ENCODE results near the gene COX6A1.

COX6A1 gene

GRCh38 chr12:120437735-120438494 lies at the start of gene COX6A1:
COX6A1 (plus strand) TSS chr12:120438113; CDS start chr12:120438127, 14 bp downstream.
- peak within 1 kb of the TSS; percentile 70 for H3K27ac ChIP-seq (ENCODE audit: low read depth, low read length)
- TF ChIP-seq EZH2phosphoT487 (conservative IDR thresholded peaks at IDR 0.05; ENCODE audit: low read length), result no peak
- TF ChIP-seq CTCF (IDR thresholded peaks at IDR 0.05; ENCODE audit: insufficient read depth, low read length, poor library complexity, severe bottlenecking), result no peak

GRCh38 chr12:120388691-120389481 lies 49.0 kb upstream of the COX6A1 start:
- no peak overlapping the region for H3K4me2 ChIP-seq (ENCODE audit: low read depth, low read length, poor library complexity, severe bottlenecking)
- H3K27me3 ChIP-seq (ENCODE audit: low read length), result no peaks in the 10 kb centered on the region
- H3K79me2 ChIP-seq (ENCODE audit: insufficient read depth, low read length), result no peaks in the 10 kb centered on the region
- H2AFZ ChIP-seq (ENCODE audit: low read depth, low read length, severe bottlenecking), result no peak overlapping the region
- TF ChIP-seq EZH2phosphoT487 (conservative IDR thresholded peaks at IDR 0.05; ENCODE audit: low read length) (no peak), CTCF (IDR thresholded peaks at IDR 0.05; ENCODE audit: insufficient read depth, low read length, poor library complexity, severe bottlenecking) (no peak)
- H3K9ac ChIP-seq (ENCODE audit: low read length), result no peak overlapping the region
- H3K9me2 ChIP-seq (replicated peaks; ENCODE audit: insufficient read depth, low read length), result no peaks in the 10 kb centered on the region
- H4K20me1 ChIP-seq (ENCODE audit: low read depth, low read length), result no peaks in the 10 kb centered on the region
- no peak overlapping the region for H3K4me3 ChIP-seq (ENCODE audit: insufficient read depth, low read length, poor library complexity, severe bottlenecking)
- no peaks in the 10 kb centered on the region for H3K36me3 ChIP-seq (ENCODE audit: low read length)
- no peaks in the 10 kb centered on the region for H3F3A ChIP-seq (ENCODE audit: insufficient read depth)
- no peak overlapping the region for H3K27ac ChIP-seq (ENCODE audit: low read depth, low read length)
- no peaks in the 10 kb centered on the region for H3K9me3 ChIP-seq (ENCODE audit: insufficient read depth, low read length)

More at GRCh38 chr12:120437735-120438494, at the start of gene COX6A1:
- Histone ChIP-seq H3K9me3 (ENCODE audit: insufficient read depth, low read length) (no peaks in the 10 kb centered on the region), H3K9me2 (replicated peaks; ENCODE audit: insufficient read depth, low read length) (no peaks in the 10 kb centered on the region), H2AFZ (ENCODE audit: low read depth, low read length, severe bottlenecking) (peak within 1 kb of the TSS; percentile 95), H3F3A (ENCODE audit: insufficient read depth) (peaks cover 7% of the 10 kb centered on the region; the same call in 1 of the 2 replicates), H3K36me3 (ENCODE audit: low read length) (no peaks in the 10 kb centered on the region), H3K79me2 (ENCODE audit: insufficient read depth, low read length) (peaks cover 28% of the 10 kb centered on the region), H3K4me2 (ENCODE audit: low read depth, low read length, poor library complexity, severe bottlenecking) (peak within 1 kb of the TSS; percentile 100), H3K9ac (ENCODE audit: low read length) (peak within 1 kb of the TSS; percentile 69), H4K20me1 (ENCODE audit: low read depth, low read length) (0 out of 2 replicates have a peak, but pooled peaks cover 5% of the 10 kb centered on the region), H3K27me3 (ENCODE audit: low read length) (no peaks in the 10 kb centered on the region), H3K4me3 (ENCODE audit: insufficient read depth, low read length, poor library complexity, severe bottlenecking) (peak within 1 kb of the TSS; percentile 83)

DNA sequence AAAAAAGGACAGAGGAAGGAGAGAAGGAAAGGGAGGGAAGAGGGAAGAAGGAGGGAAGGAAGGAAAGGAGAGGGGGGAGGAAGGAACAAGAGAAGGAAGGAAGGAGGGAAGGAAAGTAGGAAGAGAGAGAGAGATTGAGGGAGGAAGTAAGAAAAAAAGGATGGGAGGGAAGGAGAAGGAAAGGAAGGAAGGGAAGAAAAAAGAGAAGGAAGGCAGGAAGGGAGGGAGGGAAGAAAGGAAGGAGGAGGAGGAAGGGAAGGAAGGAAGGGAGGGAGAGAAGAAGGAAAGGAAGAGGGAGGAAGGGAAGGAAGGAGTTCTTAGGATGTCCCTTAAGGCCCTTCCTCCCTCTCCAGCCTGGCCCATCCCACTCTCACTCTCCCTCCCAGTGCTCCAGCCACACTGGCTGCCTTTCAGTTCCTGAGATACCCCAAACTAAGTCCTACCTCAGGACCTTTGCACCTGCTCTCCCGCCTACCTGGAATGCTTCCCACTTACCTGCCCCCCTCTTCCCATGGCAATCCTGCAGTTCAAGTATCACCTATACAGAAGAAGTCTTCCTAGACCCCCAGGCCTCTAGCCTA lies 47.3 kb upstream of the COX6A1 start:
- Histone ChIP-seq H3K27me3 (ENCODE audit: low read length) (no peaks in the 10 kb centered on the region), H3K4me3 (ENCODE audit: insufficient read depth, low read length, poor library complexity, severe bottlenecking) (no peak overlapping the region), H3K4me2 (ENCODE audit: low read depth, low read length, poor library complexity, severe bottlenecking) (no peak overlapping the region), H2AFZ (ENCODE audit: low read depth, low read length, severe bottlenecking) (no peak overlapping the region), H4K20me1 (ENCODE audit: low read depth, low read length) (no peaks in the 10 kb centered on the region), H3K9ac (ENCODE audit: low read length) (no peak overlapping the region), H3K9me2 (replicated peaks; ENCODE audit: insufficient read depth, low read length) (no peaks in the 10 kb centered on the region), H3K9me3 (ENCODE audit: insufficient read depth, low read length) (no peaks in the 10 kb centered on the region), H3K27ac (ENCODE audit: low read depth, low read length) (no peak overlapping the region), H3F3A (ENCODE audit: insufficient read depth) (no peaks in the 10 kb centered on the region), H3K36me3 (ENCODE audit: low read length) (no peaks in the 10 kb centered on the region), H3K79me2 (ENCODE audit: insufficient read depth, low read length) (no peaks in the 10 kb centered on the region)
- TF ChIP-seq EZH2phosphoT487 (conservative IDR thresholded peaks at IDR 0.05; ENCODE audit: low read length) (no peak), CTCF (IDR thresholded peaks at IDR 0.05; ENCODE audit: insufficient read depth, low read length, poor library complexity, severe bottlenecking) (no peak)

Data from SU-DHL-6 (cell line).